ENCODE measurements around the gene PRXL2C. TPM values are rescaled to one million over a fixed set of nuclear protein-coding genes. Genes with fewer than 3 reads are reported as not detected.
"Not testable (repeated sequence)": the region's sequence is repeated elsewhere in the genome, so short reads cannot be mapped to it uniquely, and the experiment has no call there.

Gene PRXL2C, protein sequence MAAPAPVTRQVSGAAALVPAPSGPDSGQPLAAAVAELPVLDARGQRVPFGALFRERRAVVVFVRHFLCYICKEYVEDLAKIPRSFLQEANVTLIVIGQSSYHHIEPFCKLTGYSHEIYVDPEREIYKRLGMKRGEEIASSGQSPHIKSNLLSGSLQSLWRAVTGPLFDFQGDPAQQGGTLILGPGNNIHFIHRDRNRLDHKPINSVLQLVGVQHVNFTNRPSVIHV
- 5.9 and 6.7 TPM in 2 replicates for total RNA-seq
- long read RNA-seq, result 0 reads

DNA sequence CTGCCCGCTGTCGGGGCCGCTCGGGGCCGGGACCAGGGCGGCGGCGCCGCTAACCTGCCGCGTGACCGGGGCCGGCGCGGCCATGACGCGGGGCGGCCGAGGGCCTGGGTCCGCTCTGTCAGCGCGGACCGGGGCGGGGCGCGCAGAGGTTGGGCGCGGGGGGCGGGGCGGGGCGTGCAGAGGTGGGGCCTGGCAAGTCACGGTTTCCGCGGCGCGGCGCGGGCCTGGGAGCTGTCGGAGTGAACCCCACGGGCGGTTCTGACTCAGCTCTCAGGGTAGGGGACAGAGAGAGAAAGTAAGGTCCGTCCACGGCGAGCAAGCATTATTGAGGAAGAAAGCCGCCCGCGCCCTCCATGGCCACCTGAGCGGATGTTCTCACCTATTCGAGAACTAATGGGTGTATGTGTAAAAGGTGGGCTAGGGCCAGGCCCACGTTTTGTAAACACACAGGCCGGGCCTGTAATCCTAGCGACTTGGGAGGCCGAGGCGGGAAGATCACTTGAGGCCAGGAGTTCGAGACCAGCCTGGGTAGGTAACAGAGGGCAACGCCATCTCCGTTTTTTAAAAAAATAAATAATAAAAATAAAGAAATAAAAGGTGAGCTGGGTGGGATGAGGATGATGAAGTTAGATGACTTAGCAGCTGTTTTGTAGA lies at the start of gene PRXL2C:
Gene PRXL2C, minus strand, starts transcription at position 120 of the 654 bp plus-strand sequence. Its CDS starts 36 bp downstream, at position 84.
- peaks cover 24% of the 10 kb centered on the region for H3K27me3 Mint-ChIP-seq (ENCODE audit: low read depth)
- TF ChIP-seq, protein P1, sequence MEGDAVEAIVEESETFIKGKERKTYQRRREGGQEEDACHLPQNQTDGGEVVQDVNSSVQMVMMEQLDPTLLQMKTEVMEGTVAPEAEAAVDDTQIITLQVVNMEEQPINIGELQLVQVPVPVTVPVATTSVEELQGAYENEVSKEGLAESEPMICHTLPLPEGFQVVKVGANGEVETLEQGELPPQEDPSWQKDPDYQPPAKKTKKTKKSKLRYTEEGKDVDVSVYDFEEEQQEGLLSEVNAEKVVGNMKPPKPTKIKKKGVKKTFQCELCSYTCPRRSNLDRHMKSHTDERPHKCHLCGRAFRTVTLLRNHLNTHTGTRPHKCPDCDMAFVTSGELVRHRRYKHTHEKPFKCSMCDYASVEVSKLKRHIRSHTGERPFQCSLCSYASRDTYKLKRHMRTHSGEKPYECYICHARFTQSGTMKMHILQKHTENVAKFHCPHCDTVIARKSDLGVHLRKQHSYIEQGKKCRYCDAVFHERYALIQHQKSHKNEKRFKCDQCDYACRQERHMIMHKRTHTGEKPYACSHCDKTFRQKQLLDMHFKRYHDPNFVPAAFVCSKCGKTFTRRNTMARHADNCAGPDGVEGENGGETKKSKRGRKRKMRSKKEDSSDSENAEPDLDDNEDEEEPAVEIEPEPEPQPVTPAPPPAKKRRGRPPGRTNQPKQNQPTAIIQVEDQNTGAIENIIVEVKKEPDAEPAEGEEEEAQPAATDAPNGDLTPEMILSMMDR (conservative IDR thresholded peaks at IDR 0.05), result no peak
- no peak for DNase-seq (ENCODE audit: low read depth, low spot score)
- peak within 1 kb of the TSS; percentile 92 for H3K4me3 Mint-ChIP-seq
- no peaks in the 10 kb centered on the region for H3K9me3 Mint-ChIP-seq
- H3K4me1 Mint-ChIP-seq, result peaks cover 12% of the 10 kb centered on the region
- H3K27ac Mint-ChIP-seq (ENCODE audit: unreplicated experiment), result peak within 1 kb of the TSS; percentile 31
- no peaks in the 10 kb centered on the region for H3K36me3 Mint-ChIP-seq (ENCODE audit: low read depth)

DNA sequence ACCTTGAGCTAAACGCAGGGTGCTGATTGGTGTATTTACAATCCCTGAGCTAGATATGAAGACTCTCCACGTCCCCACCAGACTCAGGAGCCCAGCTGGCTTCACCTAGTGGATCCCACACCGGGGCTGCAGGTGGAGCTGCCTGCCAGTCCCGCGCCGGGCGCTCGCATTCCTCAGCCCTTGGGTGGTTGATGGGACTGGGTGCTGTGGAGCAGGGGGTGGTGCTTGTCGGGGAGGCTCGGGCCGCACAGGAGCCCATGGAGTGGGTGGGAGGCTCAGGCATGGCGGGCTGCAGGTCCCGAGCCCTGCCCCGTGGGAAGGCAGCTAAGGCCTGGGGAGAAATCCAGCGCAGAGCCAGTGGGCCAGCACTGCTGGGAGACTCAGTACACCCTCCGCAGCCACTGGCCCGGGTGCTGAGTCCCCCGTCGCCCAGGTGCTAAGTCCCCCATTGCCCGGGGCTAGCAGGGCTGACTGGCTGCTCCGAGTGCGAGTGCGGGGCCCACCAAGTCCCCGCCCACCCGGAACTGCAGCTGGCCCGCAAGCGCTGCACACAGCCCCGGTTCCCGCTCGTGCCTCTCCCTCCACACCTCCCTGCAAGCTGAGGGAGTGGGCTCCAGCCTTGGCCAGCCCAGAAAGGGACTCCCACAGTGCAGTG lies 45.7 kb upstream of the PRXL2C start:
- not testable (repeated sequence) for H3K4me1 Mint-ChIP-seq; H3K4me3 Mint-ChIP-seq; DNase-seq (ENCODE audit: low read depth, low spot score); H3K27me3 Mint-ChIP-seq (ENCODE audit: low read depth); H3K27ac Mint-ChIP-seq (ENCODE audit: unreplicated experiment)
- H3K9me3 Mint-ChIP-seq, result peaks cover 17% of the 10 kb centered on the region
- H3K36me3 Mint-ChIP-seq (ENCODE audit: low read depth), result peaks cover 23% of the 10 kb centered on the region

DNA sequence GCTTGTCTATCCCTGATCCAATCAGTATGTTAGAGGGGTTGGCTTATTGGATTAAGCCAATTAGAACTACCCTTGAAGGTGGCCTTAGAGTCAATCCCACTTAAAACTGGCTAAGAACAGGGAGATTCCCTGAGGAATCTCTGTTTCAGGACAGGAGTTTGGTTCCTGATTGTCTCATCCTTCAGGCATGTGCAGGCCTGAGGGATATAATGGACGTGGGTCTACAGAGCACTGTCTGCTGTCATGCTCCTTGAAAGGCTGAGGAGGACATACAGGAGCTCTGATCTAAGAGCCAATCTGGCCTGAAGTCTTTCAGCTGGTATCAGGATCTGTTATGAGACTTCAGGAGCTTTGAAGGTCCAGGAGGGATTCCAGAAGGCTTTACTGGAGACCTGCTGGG lies 36.2 kb upstream of the PRXL2C start:
- Mint-ChIP-seq H3K27ac (ENCODE audit: unreplicated experiment) (no peak overlapping the region), H3K4me3 (no peak overlapping the region), H3K27me3 (ENCODE audit: low read depth) (no peaks in the 10 kb centered on the region), H3K4me1 (peaks cover 4% of the 10 kb centered on the region), H3K36me3 (ENCODE audit: low read depth) (peaks cover 8% of the 10 kb centered on the region), H3K9me3 (peaks cover 8% of the 10 kb centered on the region)
- TF ChIP-seq, protein P1 (conservative IDR thresholded peaks at IDR 0.05), result no peak
- no peak for DNase-seq (ENCODE audit: low read depth, low spot score)

DNA sequence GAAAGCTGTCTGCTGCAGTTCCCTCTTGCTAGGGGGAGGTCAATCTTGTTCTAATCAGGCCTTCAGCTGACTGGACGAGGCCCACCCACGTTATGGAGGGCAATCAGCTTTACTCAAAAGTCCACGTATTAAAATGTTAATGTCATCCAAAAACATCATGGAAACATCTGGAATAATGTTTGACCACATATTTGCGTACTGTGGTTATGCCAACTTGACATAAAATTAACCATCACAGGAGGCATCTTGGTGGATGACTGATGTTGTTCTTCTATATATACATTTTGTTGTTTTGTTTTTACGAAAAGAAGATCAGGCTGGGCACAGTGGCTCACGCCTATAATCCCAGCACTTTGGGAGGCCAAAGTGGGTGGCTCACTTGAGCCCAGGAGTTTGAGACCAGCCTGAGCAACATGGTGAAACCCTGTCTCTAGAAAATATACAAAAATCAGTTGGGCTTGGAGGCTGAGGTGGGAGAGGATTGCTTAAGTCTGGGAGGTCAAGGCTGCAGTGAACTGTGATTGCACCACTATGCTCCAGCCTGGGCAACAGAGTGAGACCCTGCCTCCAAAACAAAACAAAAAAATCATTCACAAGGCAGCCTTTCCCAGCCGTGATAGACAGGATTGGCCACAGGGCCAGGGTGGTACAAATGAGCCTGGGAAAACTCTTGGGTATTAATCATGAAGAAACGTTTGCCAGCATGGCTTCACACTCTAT lies 33.8 kb upstream of the PRXL2C start:
- Mint-ChIP-seq H3K27me3 (ENCODE audit: low read depth) (no peaks in the 10 kb centered on the region), H3K27ac (ENCODE audit: unreplicated experiment) (no peak overlapping the region), H3K36me3 (ENCODE audit: low read depth) (peaks cover 6% of the 10 kb centered on the region), H3K9me3 (peaks cover 8% of the 10 kb centered on the region), H3K4me3 (peak overlapping the region; percentile 2), H3K4me1 (peaks cover 4% of the 10 kb centered on the region)
- TF ChIP-seq, protein P1 (conservative IDR thresholded peaks at IDR 0.05), result no peak
- DNase-seq (ENCODE audit: low read depth, low spot score), result no peak

DNA sequence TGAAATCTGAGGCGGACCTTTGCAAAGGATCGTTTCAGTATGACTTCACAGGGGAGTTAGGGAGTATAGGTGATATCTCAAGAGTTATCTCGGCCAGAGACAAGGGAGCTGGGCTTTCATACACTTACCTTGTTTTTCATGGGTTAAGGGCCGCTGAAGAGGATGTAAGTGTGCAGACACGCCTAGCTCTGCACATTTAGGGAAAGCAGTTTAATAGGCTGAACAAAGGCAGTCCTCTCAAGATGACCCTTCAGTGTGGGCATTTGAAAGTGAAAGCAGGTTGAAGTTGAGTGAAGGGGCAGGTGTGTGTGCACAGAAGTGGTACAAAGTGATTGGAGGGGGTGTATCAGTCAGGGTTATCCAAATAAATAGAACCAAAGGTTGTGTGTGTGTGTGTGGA lies 33.1 kb upstream of the PRXL2C start:
- Mint-ChIP-seq H3K27ac (ENCODE audit: unreplicated experiment) (no peak overlapping the region), H3K27me3 (ENCODE audit: low read depth) (no peaks in the 10 kb centered on the region), H3K4me1 (peaks cover 4% of the 10 kb centered on the region), H3K9me3 (peaks cover 8% of the 10 kb centered on the region), H3K4me3 (peak overlapping the region; percentile 2), H3K36me3 (ENCODE audit: low read depth) (peaks cover 6% of the 10 kb centered on the region)
- no peak for DNase-seq (ENCODE audit: low read depth, low spot score)
- TF ChIP-seq, protein P1 (conservative IDR thresholded peaks at IDR 0.05), result no peak
